GM21528 (cell line): ENCODE data around the gene PLXNA4.

Experiments used
- ATAC-seq: cut with Tn5 transposase; IDR thresholded peaks from one replicate; pipeline ENCODE4 v1.9.1; 2021; ENCODE audit warnings: mild to moderate bottlenecking, moderate library complexity; ENCODE audit not compliant: unreplicated experiment, low FRiP score

The PLXNA4 gene

DNA sequence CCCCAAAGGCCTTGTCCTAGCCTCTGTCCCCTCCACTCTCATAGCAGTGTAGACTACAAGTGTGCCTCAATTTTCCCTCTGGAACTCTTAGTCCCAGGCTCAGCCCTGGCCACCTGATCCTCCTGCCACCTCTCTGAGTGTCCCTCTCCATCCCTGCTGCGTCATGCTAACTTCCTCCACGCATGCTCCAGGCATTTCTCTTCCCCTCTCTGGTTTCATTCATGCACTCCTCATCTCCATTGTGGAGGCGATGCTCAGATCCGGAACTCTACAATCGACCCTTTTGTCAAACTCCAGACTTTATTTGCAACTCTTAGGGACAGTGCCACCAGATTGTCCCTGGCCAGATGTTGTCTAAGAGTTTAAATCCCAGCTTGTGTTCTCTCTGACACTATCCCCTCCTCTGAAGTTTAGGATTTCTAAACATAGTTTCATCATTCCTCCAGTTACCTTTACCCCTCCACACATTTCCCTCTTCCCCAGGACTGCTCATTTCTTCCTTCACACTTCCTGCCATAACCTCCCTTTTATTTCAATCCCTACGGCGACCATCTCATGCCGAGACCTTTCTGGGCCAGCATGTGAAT lies 492.6 kb downstream of the PLXNA4 start:
- ATAC-seq: no peak

GRCh38 chr7:132083126-132083525 lies 493.1 kb downstream of the PLXNA4 start:
- no peak for ATAC-seq

GRCh38 chr7:132082394-132082793 lies 493.9 kb downstream of the PLXNA4 start:
- no peak for ATAC-seq

GRCh38 chr7:132081686-132082085 lies 494.6 kb downstream of the PLXNA4 start:
- ATAC-seq: no peak

DNA sequence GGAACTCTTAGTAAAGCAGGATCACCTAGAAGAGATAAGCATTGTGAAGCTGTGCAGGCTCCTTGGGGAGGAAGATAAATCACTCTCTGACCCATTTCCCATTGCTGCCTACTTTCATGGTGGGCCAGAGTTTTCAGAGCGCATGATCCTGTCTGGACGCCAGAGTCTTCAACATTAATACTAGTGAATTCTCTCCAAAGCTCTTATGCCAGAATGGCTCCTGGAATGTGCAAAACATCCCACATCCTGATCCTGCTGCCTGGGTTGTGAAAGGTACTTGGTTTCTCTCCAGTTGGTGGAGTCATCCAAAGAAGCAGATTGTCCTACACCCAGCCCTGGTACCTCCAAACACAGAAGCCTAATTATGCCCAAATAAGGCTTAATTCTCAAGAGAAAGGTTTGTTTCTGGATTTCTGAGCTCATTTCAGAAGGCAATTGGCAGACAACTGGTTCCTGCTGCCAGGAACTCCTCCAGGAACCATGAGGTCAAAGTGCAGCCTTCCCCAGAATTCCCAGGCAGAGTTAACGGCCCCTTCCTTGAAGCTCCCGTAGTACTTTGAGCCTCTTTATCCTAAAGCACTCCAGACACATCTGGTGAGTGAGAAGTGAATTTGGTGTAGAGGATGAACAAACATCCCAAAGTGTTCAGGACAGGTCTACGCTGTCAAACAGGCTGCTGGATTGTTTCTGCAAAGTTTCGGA lies 495.2 kb downstream of the PLXNA4 start:
- ATAC-seq: no peak

DNA sequence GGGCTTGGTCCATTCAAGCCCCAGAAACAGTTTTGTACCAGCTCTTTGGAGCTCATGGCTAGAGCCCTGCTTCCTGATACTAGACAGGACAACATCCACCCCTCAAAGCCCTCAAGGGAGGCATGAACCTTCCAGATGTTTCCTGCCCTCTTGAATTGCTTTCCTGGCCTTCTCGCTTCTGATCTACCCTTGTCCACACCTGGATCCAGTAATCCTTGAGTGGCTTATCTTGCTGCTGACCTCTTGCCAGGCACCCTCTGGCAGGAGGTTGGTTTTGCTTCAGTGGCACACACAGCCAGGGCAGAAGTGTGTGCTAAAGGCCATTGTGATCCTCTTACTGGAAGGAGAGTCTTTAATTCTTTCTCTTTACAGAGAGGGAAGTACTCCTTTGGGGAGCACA lies 495.8 kb downstream of the PLXNA4 start:
- no peak for ATAC-seq

- ATAC-seq: no peak
These were observed 497.2 kb downstream of the PLXNA4 start for GRCh38 chr7:132078891-132079735.

DNA sequence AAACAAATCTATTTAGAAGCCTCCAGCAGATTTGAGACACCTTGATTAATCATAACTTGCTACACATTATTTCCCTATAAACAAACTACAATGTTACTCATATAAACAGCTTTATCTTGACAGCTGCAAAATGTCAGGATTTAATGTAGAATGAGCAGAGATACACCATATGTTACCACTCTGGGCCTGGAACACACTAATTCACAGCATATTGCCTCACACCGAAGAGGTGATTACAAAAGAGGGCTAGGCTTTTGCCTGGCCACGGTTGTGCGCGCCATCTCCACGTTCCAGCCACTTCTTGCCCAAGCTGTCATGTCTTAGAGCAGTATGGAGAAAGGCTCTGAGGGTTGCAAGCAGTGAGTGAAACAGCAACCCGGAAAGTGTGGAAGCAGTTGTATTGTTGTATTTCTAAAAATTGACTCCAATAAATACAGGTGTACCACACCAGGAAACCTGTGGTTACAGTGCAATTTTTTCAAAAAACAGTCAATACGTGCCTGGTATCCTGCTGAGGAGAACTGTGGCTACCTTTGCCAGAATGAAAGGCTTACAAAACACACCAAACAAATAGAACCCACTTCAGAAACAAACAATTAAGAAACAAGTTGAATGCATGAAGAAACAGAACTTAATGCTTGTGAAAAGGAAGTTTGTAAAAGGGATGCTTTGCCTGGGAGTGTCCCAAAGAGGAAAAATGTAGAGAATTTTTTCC lies 498.1 kb downstream of the PLXNA4 start:
- no peak for ATAC-seq

GRCh38 chr7:132076301-132077035 lies 499.8 kb downstream of the PLXNA4 start:
- ATAC-seq: no peak

DNA sequence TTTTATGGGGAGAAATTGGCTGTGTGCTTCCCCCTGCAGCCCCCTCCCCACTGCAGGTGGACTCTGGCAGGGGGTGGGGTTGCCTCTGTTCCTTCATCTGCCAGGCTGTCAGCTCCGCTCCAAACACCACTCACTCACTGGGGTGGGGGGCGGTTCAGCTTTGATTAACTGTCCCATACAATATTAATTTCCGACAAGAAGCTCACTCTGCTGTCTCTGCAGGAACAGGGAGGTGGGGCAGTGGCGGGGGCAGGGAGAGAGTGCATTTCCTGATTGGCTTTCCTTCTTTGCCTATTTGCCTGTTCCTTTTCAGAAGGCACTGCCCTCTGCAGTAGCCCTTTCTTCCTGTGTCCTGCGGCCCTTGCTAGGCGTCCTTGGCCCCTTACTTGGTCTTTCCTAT lies 500.8 kb downstream of the PLXNA4 start:
- ATAC-seq: no peak

DNA sequence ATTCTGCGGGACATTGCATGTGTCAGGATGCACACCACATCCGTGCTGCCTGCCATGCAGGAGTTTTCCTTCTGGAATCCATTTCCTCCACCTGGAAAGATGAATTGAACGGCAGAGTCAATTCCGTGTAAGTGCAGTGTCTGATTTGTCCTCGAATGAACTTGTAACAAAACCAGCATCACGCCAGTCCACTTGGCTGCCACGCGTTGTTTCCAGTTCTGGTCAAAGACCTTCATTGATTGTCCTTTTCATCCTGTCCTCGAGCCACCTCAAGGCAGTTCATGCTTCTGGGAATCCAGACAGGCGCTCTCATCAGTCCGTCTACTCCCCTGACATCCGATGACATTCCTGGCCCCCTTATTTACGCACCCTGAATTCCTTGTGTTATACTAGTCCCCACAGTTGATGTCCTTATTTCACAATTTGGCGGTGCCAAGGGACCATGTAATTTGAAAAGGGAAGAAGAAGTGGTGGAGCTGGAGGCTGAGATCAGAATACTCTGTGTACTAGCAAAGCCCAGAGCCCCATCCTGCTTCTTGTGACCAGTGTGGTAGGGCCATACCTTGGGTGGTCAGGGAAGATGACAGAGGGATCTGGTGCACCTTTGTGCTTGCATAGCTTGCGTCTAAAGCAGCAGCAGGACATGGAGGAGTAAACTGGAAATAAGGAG lies 502.2 kb downstream of the PLXNA4 start:
- no peak for ATAC-seq
